Smooth muscle cell (in vitro differentiated cells): ENCODE data around the gene SYNGR1. TPM values are rescaled to one million over a fixed set of nuclear protein-coding genes. Genes with fewer than 3 reads are reported as not detected.
A peak's percentile ranks its signal among the peaks of the same experiment; 100 is the strongest.

Experiments
- DNase-seq: peaks from one replicate; lab custom pipeline; 2025; ENCODE audit not compliant: unreplicated experiment; lab: John Stamatoyannopoulos, UW
- H2AFZ ChIP-seq: fragments of 200-600 bp; sonication (generic); 2 replicates; pipeline ENCODE4 v1.6.0; 2016; ENCODE audit warnings: antibody characterized with exemption, low read depth, mild to moderate bottlenecking
- H3F3A ChIP-seq: fragments of 200-600 bp; sonication (generic); 2 replicates; pipeline ENCODE4 v1.6.0; 2017; ENCODE audit warnings: antibody characterized with exemption, low read depth
- H3K27ac ChIP-seq: fragments of 200-600 bp; sonication (generic); 2 replicates; pipeline ENCODE4 v1.5.1; 2016; ENCODE audit warnings: low read depth, mild to moderate bottlenecking
- H3K27me3 ChIP-seq: fragments of 200-600 bp; sonication (generic); 2 replicates; pipeline ENCODE4 v1.6.1; 2016; ENCODE audit warnings: low read depth, mild to moderate bottlenecking
- H3K36me3 ChIP-seq: fragments of 200-600 bp; sonication (generic); 2 replicates; pipeline ENCODE4 v1.5.1; 2016; ENCODE audit warnings: low read depth
- H3K4me1 ChIP-seq: fragments of 200-600 bp; sonication (generic); 2 replicates; pipeline ENCODE4 v1.5.1; 2016; ENCODE audit warnings: low read depth
- H3K4me2 ChIP-seq: fragments of 200-600 bp; sonication (generic); 2 replicates; pipeline ENCODE4 v1.6.0; 2016; ENCODE audit warnings: mild to moderate bottlenecking
- H3K4me3 ChIP-seq: fragments of 200-600 bp; sonication (generic); 2 replicates; pipeline ENCODE4 v1.5.1; 2016; ENCODE audit warnings: mild to moderate bottlenecking
- H3K79me2 ChIP-seq: fragments of 200-600 bp; sonication (generic); 2 replicates; pipeline ENCODE4 v1.6.0; 2016; ENCODE audit warnings: low read depth, mild to moderate bottlenecking
- H3K9ac ChIP-seq: fragments of 200-600 bp; sonication (generic); 2 replicates; pipeline ENCODE4 v1.6.0; 2016; ENCODE audit warnings: low read depth
- H3K9me3 ChIP-seq: fragments of 200-600 bp; sonication (generic); replicated peaks from 2 replicates; pipeline ENCODE4 v1.5.1; 2016; ENCODE audit warnings: low read depth
- H4K20me1 ChIP-seq: fragments of 200-600 bp; sonication (generic); 2 replicates; pipeline ENCODE4 v1.6.0; 2016; ENCODE audit warnings: low read depth
- WGBS: methylation state at CpG from one replicate; pipeline ENCODE4 v1.1.7; 2016; ENCODE audit warnings: low lambda C conversion rate; 5-methylcytosine and 5-hydroxymethylcytosine counted together
- polyA plus RNA-seq: library from polyadenylated mRNA; unstranded; fragments of >200 nt; fragmentation: Nextera tagmentation; extraction: Ambion mirVana; gene quantifications from 2 replicates; pipeline ENCODE4 v1.2.1, GENCODE V29; 2016
- total RNA-seq: library from RNA; depleted of rRNA; stranded (reverse); fragments of >200 nt; gene quantifications from 2 replicates; pipeline ENCODE4 v1.2.3, GENCODE V29; 2014
- TF ChIP-seq, protein P1 (sequence below): fragments of 200-600 bp; sonication (generic); IDR thresholded peaks from 2 replicates; pipeline ENCODE4 v1.5.1; 2017; ENCODE audit warnings: borderline replicate concordance, mild to moderate bottlenecking, antibody characterized with exemption; ENCODE audit not compliant: insufficient read depth, poor library complexity, severe bottlenecking

SYNGR1 gene, protein sequence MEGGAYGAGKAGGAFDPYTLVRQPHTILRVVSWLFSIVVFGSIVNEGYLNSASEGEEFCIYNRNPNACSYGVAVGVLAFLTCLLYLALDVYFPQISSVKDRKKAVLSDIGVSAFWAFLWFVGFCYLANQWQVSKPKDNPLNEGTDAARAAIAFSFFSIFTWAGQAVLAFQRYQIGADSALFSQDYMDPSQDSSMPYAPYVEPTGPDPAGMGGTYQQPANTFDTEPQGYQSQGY
- total RNA-seq (12.0 and 26.7 TPM in 2 replicates), polyA plus RNA-seq (55.7 and 58.0 TPM in 2 replicates)

DNA sequence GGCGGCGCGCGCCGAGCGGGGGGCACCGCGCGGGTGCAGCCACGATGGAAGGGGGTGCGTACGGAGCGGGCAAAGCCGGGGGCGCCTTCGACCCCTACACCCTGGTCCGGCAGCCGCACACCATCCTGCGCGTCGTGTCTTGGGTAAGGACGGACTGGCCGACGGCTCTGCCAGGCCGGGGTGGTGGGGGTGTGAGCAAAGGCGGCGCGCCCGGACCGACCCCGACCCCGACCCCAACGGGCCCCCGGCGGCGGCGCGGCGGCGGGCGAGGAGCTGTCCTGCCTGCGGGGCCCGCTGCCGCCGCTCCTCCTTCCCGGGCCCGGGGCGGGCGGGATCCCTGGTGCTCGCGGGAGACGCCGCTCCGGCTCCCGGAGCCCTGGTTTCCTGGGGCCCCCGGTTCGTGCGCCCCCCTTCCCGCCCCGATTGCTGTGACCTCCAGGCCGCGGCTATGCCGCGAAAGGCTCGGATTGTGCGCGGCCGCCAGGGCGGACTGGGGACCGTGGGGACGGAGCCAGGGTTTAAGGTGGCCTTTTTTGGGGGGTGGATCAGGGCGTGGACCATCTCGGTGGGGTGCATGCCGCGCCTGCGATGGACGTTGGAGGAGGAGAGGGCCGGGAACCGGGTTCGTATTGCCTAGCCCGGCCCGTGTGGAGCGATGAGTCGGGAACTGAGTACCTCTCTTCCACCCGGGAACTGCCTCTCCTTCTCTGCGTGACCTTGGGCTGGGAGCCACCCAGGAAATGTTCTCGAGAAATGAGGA, at the start of gene SYNGR1:
TSS of gene SYNGR1 (plus strand) at position 25 of the 760 bp plus-strand sequence. CDS start at position 45, 20 bp downstream.
- Histone ChIP-seq H3K4me3 (peak within 1 kb of the TSS; percentile 69), H3K4me1 (peaks cover 11% of the 10 kb centered on the region), H2AFZ (peak within 1 kb of the TSS; percentile 90), H3K79me2 (no peaks in the 10 kb centered on the region), H3K27ac (no peak within 1 kb of the TSS), H3K27me3 (no peaks in the 10 kb centered on the region), H3K4me2 (peak within 1 kb of the TSS; percentile 95), H3F3A (no peaks in the 10 kb centered on the region), H3K9me3 (no peaks in the 10 kb centered on the region), H3K9ac (peak within 1 kb of the TSS; percentile 33), H4K20me1 (peaks cover 19% of the 10 kb centered on the region), H3K36me3 (no peaks in the 10 kb centered on the region)
- TF ChIP-seq, protein P1, sequence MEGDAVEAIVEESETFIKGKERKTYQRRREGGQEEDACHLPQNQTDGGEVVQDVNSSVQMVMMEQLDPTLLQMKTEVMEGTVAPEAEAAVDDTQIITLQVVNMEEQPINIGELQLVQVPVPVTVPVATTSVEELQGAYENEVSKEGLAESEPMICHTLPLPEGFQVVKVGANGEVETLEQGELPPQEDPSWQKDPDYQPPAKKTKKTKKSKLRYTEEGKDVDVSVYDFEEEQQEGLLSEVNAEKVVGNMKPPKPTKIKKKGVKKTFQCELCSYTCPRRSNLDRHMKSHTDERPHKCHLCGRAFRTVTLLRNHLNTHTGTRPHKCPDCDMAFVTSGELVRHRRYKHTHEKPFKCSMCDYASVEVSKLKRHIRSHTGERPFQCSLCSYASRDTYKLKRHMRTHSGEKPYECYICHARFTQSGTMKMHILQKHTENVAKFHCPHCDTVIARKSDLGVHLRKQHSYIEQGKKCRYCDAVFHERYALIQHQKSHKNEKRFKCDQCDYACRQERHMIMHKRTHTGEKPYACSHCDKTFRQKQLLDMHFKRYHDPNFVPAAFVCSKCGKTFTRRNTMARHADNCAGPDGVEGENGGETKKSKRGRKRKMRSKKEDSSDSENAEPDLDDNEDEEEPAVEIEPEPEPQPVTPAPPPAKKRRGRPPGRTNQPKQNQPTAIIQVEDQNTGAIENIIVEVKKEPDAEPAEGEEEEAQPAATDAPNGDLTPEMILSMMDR = no peak
- no peak for DNase-seq
- WGBS = 6% methylated on average over 46 of the region's 87 CpGs

DNA sequence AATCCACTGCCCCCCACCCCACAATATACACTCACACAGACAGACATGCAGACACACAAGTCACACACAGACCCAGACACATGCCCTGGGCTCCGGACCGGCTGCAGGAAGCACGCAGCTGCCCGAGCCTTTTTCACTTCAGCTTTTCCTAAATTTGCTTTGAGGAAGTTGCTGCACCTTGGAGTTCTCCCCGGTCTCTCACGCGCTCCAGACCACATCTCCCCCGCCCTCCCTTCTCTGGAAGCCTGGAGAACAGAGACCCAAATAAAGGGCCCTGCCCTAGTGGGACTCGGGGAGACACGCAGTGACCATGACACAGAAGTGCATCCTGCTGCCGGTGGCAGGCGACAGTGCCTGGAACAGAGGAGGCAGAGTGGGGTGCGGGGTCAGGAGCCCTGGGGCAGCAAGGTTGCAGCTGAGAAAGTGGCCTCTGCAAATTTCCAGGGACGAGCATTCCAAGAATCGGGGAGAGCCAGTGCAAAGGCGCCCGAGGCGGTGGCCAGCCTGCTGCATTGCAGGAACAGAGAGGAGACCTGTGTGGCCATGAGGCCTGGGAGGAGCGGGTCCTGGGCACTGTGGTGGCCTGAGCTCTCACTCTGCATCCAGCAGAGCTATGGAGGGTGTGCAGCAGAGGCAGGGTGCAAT, 49.5 kb upstream of the SYNGR1 start:
- no peak overlapping the region for H3K4me3 ChIP-seq
- no peak overlapping the region for H3K27ac ChIP-seq
- no peak for DNase-seq
- no peaks in the 10 kb centered on the region for H3K79me2 ChIP-seq
- 23% methylated on average over 19 of the region's 19 CpGs for WGBS
- no peak overlapping the region for H2AFZ ChIP-seq
- H3K9ac ChIP-seq = no peak overlapping the region
- no peaks in the 10 kb centered on the region for H3K36me3 ChIP-seq
- no peak overlapping the region for H3K4me2 ChIP-seq
- no peaks in the 10 kb centered on the region for H4K20me1 ChIP-seq
- H3K9me3 ChIP-seq = no peaks in the 10 kb centered on the region
- no peaks in the 10 kb centered on the region for H3K27me3 ChIP-seq
- TF ChIP-seq, protein P1 = no peak
- H3K4me1 ChIP-seq = no peaks in the 10 kb centered on the region
- H3F3A ChIP-seq = no peaks in the 10 kb centered on the region

DNA sequence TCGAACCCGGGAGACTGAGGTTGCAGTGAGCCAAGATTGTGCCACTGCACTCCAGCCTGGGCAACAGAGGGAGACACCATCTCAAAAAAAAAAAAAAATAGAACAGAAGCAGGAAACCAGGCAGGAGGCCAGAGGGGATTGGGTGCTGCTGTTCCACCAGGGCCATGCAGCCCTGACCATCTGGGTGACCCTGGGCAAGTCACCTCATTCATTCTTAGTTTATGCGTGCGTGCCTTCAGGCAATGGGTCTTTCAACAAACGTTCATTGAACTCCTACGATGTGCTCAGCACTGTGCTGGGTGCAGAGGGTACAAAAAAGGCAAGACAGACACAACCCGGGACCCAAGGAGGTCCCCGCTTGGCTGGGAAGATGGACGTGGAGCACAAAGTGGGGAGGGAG, 48.7 kb upstream of the SYNGR1 start:
- no peaks in the 10 kb centered on the region for H3K9me3 ChIP-seq
- H3K4me1 ChIP-seq = no peaks in the 10 kb centered on the region
- H3K4me2 ChIP-seq = no peak overlapping the region
- no peaks in the 10 kb centered on the region for H3F3A ChIP-seq
- no peak for DNase-seq
- WGBS = 88% methylated on average over 9 of the region's 9 CpGs
- no peaks in the 10 kb centered on the region for H3K27me3 ChIP-seq
- no peaks in the 10 kb centered on the region for H3K36me3 ChIP-seq
- no peak overlapping the region for H3K27ac ChIP-seq
- H3K4me3 ChIP-seq = no peak overlapping the region
- TF ChIP-seq, protein P1 = no peak
- H4K20me1 ChIP-seq = no peaks in the 10 kb centered on the region
- H2AFZ ChIP-seq = no peak overlapping the region
- no peaks in the 10 kb centered on the region for H3K79me2 ChIP-seq
- H3K9ac ChIP-seq = no peak overlapping the region
